SK-N-MC (cell line): ENCODE results near the gene SAA4.

Source experiments
- DNase-seq: peaks from one replicate; pipeline ENCODE4 v3.0.0-alpha.2; 2011; ENCODE audit warnings: low read depth, low spot score
- H3K27ac ChIP-seq: fragments of 200-600 bp; sonication (generic); 2 replicates; pipeline ENCODE4 v1.5.1; 2016; ENCODE audit warnings: mixed run types
- H3K36me3 ChIP-seq: fragments of 200-600 bp; sonication (generic); 2 replicates; pipeline ENCODE4 v1.6.1; 2017; ENCODE audit warnings: antibody characterized with exemption, low read length, mixed read lengths; ENCODE audit not compliant: insufficient read depth
- H3K4me3 ChIP-seq: fragments of 200-600 bp; sonication (generic); 2 replicates; pipeline ENCODE4 v1.5.1; 2016
- H3K9ac ChIP-seq: fragments of 200-600 bp; sonication (generic); 2 replicates; pipeline ENCODE4 v1.8.0; 2017; ENCODE audit warnings: mixed run types, mixed read lengths; ENCODE audit not compliant: insufficient read length
- H3K9me3 ChIP-seq: fragments of 200-600 bp; sonication (generic); 2 replicates; pipeline ENCODE4 v1.6.1; 2017; ENCODE audit warnings: low read depth, mild to moderate bottlenecking, antibody characterized with exemption, low read length, moderate library complexity, mixed read lengths
- EZH2 ChIP-seq: fragments of 200-600 bp; sonication (generic); IDR thresholded peaks from one replicate; pipeline ENCODE4 v1.6.1; 2017; ENCODE audit warnings: antibody characterized with exemption
- FOXP2 ChIP-seq: optimal IDR thresholded peaks from 2 replicates; pipeline ENCODE3; 2011; ENCODE audit warnings: mild to moderate bottlenecking, moderate library complexity; ENCODE audit not compliant: insufficient read depth; ENCODE audit errors: extremely low read length, control extremely low read depth
- POLR2AphosphoS5 ChIP-seq: IDR thresholded peaks from 2 replicates; pipeline ENCODE4 v1.6.1; 2012; ENCODE audit warnings: mild to moderate bottlenecking, low read depth, low read length, borderline replicate concordance

SAA4 gene

GRCh38 chr11:18233912-18234311, 2.7 kb downstream of the SAA4 start:
- H3K9ac ChIP-seq: no peak overlapping the region
- no peak for TF ChIP-seq EZH2
- no peak for TF ChIP-seq FOXP2
- no peak for TF ChIP-seq POLR2AphosphoS5
- H3K27ac ChIP-seq: no peak overlapping the region
- no peaks in the 10 kb centered on the region for H3K9me3 ChIP-seq
- no peak overlapping the region for H3K4me3 ChIP-seq
- H3K36me3 ChIP-seq: no peaks in the 10 kb centered on the region
- DNase-seq: no peak

GRCh38 chr11:18230859-18231258, 5.7 kb downstream of the SAA4 start:
- Histone ChIP-seq H3K4me3 (no peak overlapping the region), H3K36me3 (no peaks in the 10 kb centered on the region), H3K27ac (no peak overlapping the region), H3K9me3 (no peaks in the 10 kb centered on the region), H3K9ac (no peak overlapping the region)
- TF ChIP-seq FOXP2 (no peak), EZH2 (no peak), POLR2AphosphoS5 (no peak)
- DNase-seq: no peak

GRCh38 chr11:18229501-18229900, 7.1 kb downstream of the SAA4 start:
- DNase-seq: no peak
- no peak overlapping the region for H3K27ac ChIP-seq
- H3K9ac ChIP-seq: no peak overlapping the region
- no peak overlapping the region for H3K4me3 ChIP-seq
- no peaks in the 10 kb centered on the region for H3K9me3 ChIP-seq
- no peaks in the 10 kb centered on the region for H3K36me3 ChIP-seq
- TF ChIP-seq EZH2 (no peak), POLR2AphosphoS5 (no peak), FOXP2 (no peak)

GRCh38 chr11:18225913-18226312, 10.7 kb downstream of the SAA4 start:
- DNase-seq: no peak
- no peak overlapping the region for H3K9ac ChIP-seq
- no peak overlapping the region for H3K27ac ChIP-seq
- no peaks in the 10 kb centered on the region for H3K9me3 ChIP-seq
- H3K36me3 ChIP-seq: no peaks in the 10 kb centered on the region
- TF ChIP-seq POLR2AphosphoS5: no peak
- no peak for TF ChIP-seq FOXP2
- no peak for TF ChIP-seq EZH2
- no peak overlapping the region for H3K4me3 ChIP-seq

- Histone ChIP-seq H3K9ac (no peak overlapping the region), H3K9me3 (no peaks in the 10 kb centered on the region), H3K27ac (no peak overlapping the region), H3K36me3 (no peaks in the 10 kb centered on the region), H3K4me3 (no peak overlapping the region)
- no peak for TF ChIP-seq EZH2
- no peak for TF ChIP-seq POLR2AphosphoS5
- TF ChIP-seq FOXP2: no peak
- DNase-seq: no peak
These were observed 12.8 kb downstream of the SAA4 start for GRCh38 chr11:18223591-18224387.

- no peak overlapping the region for H3K27ac ChIP-seq
- no peak overlapping the region for H3K9ac ChIP-seq
- H3K36me3 ChIP-seq: no peaks in the 10 kb centered on the region
- no peak for TF ChIP-seq EZH2
- TF ChIP-seq POLR2AphosphoS5: no peak
- TF ChIP-seq FOXP2: no peak
- H3K9me3 ChIP-seq: no peaks in the 10 kb centered on the region
- DNase-seq: no peak
- H3K4me3 ChIP-seq: no peak overlapping the region
These were observed 13.7 kb downstream of the SAA4 start for GRCh38 chr11:18222814-18223421.

- Histone ChIP-seq H3K36me3 (no peaks in the 10 kb centered on the region), H3K4me3 (no peak overlapping the region)
- no peak for DNase-seq
These were observed 15.2 kb downstream of the SAA4 start for GRCh38 chr11:18221274-18221876.

GRCh38 chr11:18209058-18209457, 27.5 kb downstream of the SAA4 start:
- TF ChIP-seq EZH2: no peak
- no peak for TF ChIP-seq FOXP2
- no peak for TF ChIP-seq POLR2AphosphoS5
- H3K9ac ChIP-seq: no peak overlapping the region
- no peaks in the 10 kb centered on the region for H3K9me3 ChIP-seq
- DNase-seq: no peak
- H3K4me3 ChIP-seq: no peak overlapping the region
- no peaks in the 10 kb centered on the region for H3K36me3 ChIP-seq
- H3K27ac ChIP-seq: no peak overlapping the region

More at GRCh38 chr11:18221274-18221876, 15.2 kb downstream of the SAA4 start:
- Histone ChIP-seq H3K9ac (no peak overlapping the region), H3K27ac (no peak overlapping the region), H3K9me3 (no peaks in the 10 kb centered on the region)
- no peak for TF ChIP-seq FOXP2
- no peak for TF ChIP-seq EZH2
- no peak for TF ChIP-seq POLR2AphosphoS5
